ENCODE data around the gene ISM1.
A peak's percentile ranks its signal among the peaks of the same experiment; 100 is the strongest.
"Not testable (repeated sequence)": the region's sequence is repeated elsewhere in the genome, so short reads cannot be mapped to it uniquely, and the experiment has no call there.

Gene ISM1

GRCh38 chr20:13221673-13222318 is 722 bp downstream of the ISM1 start:
- peak; percentile 64 for DNase-seq (ENCODE audit: low read depth)

- no peak for DNase-seq (ENCODE audit: low read depth)
These were observed 1.2 kb downstream of the ISM1 start for GRCh38 chr20:13222319-13222716.

- no peak for DNase-seq (ENCODE audit: low read depth)
These were observed 2.9 kb downstream of the ISM1 start for GRCh38 chr20:13223736-13224520.

GRCh38 chr20:13226367-13226766 is 5.3 kb downstream of the ISM1 start:
- DNase-seq (ENCODE audit: low read depth): no peak

GRCh38 chr20:13228771-13229170 is 7.7 kb downstream of the ISM1 start:
- DNase-seq (ENCODE audit: low read depth): no peak

- DNase-seq (ENCODE audit: low read depth): no peak
These were observed 8.5 kb downstream of the ISM1 start for GRCh38 chr20:13229538-13229937.

- peak; percentile 25 for DNase-seq (ENCODE audit: low read depth)
These were observed 10.1 kb downstream of the ISM1 start for GRCh38 chr20:13231031-13231752.

- DNase-seq (ENCODE audit: low read depth): no peak
These were observed 11.9 kb downstream of the ISM1 start for GRCh38 chr20:13232999-13233398.

- DNase-seq (ENCODE audit: low read depth): no peak
These were observed 13.9 kb downstream of the ISM1 start for GRCh38 chr20:13234961-13235360.

- not testable (repeated sequence) for DNase-seq (ENCODE audit: low read depth)
These were observed 15.3 kb downstream of the ISM1 start for GRCh38 chr20:13236360-13236759.

- no peak for DNase-seq (ENCODE audit: low read depth)
These were observed 16.1 kb downstream of the ISM1 start for GRCh38 chr20:13236990-13237720.

GRCh38 chr20:13238001-13238653 is 17.1 kb downstream of the ISM1 start:
- DNase-seq (ENCODE audit: low read depth): no peak

- peak; percentile 66 for DNase-seq (ENCODE audit: low read depth)
These were observed 22.8 kb downstream of the ISM1 start for GRCh38 chr20:13243826-13244376.

GRCh38 chr20:13245250-13245723 is 24.2 kb downstream of the ISM1 start:
- DNase-seq (ENCODE audit: low read depth): no peak

- DNase-seq (ENCODE audit: low read depth): no peak
These were observed 28.2 kb downstream of the ISM1 start for GRCh38 chr20:13249118-13249797.

GRCh38 chr20:13249798-13250170 is 28.7 kb downstream of the ISM1 start:
- DNase-seq (ENCODE audit: low read depth): no peak

GRCh38 chr20:13250251-13250650 is 29.2 kb downstream of the ISM1 start:
- DNase-seq (ENCODE audit: low read depth): no peak

- DNase-seq (ENCODE audit: low read depth): peak; percentile 40
These were observed 30.2 kb downstream of the ISM1 start for GRCh38 chr20:13251106-13251903.

GRCh38 chr20:13251904-13252297 is 30.8 kb downstream of the ISM1 start:
- DNase-seq (ENCODE audit: low read depth): no peak

- no peak for DNase-seq (ENCODE audit: low read depth)
These were observed 34.3 kb downstream of the ISM1 start for GRCh38 chr20:13255356-13255755.

Data from fibroblast of gingiva (primary cell).